ENCODE results near the gene ERICH6.

Gene ERICH6

DNA sequence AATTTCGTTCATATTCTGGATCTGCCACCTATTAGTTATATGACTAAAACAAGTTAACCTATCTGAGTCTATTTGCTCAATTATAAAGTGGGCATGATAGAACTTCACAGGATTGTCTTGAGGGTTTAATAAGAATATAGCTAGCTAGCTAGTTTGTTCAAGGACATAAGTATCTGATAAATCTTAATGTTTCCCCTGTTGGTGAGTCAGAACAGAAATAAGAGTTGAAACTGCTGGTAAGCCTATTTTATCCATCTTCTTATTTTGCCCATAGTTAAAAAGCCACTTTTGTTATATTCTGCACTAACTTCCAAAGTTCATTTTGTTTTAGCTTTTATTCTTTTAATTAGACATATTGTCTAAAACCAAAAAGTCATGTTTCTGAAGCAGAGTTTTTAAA lies 91.2 kb downstream of the ERICH6 start:
- no peak for DNase-seq (ENCODE audit: low read depth)

- DNase-seq (ENCODE audit: low read depth), result no peak
These were observed 92.1 kb downstream of the ERICH6 start for GRCh38 chr3:150611666-150612065.

- DNase-seq (ENCODE audit: low read depth), result no peak
These were observed 92.9 kb downstream of the ERICH6 start for GRCh38 chr3:150610785-150611184.

- no peak for DNase-seq (ENCODE audit: low read depth)
These were observed 93.7 kb downstream of the ERICH6 start for GRCh38 chr3:150609988-150610387.
